Measurements from ENCODE around the gene FAM162B.
"Not testable (repeated sequence)": the region's sequence is repeated elsewhere in the genome, so short reads cannot be mapped to it uniquely, and the experiment has no call there.

Gene FAM162B

DNA sequence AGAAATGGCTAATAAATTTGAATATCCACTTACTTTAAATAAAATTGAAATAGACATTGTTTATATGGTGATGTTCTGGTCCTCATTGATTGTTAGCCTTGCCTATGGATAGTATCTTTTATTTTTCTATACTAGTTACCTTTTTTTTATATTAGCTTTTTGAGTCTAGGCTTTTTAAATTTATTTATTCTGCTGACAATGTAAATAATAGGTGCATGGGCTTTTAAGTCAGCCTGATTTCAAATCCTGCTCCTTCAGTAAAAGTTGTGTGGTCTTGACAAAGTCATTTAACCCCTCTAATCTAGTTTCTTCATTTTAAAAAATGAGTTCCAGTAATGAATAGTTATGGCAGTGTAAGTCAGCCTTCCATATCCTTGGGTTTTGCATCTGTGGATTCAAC lies 38.6 kb downstream of the FAM162B start:
- no peak for DNase-seq (ENCODE audit: low spot score)

DNA sequence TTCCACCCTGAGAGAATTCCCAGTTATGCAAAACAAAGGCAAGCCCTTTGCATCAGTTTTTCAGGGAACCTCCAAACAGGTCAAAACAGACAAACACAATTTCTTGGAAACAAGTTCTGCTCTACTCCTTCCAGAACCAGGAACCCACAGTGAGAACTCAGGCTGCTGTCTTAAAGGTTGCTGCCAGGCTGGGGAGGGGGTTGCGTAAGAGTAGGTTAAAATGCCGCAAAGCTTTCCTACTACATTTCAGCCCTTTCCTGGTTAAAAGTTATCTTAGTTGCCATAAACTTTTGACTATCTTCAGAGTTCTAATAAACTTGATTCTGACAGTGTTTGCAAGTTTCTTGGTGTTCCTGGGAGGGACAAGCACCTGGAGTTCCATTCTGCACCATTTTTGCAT lies 50.8 kb downstream of the FAM162B start:
- no peak for DNase-seq (ENCODE audit: low spot score)

DNA sequence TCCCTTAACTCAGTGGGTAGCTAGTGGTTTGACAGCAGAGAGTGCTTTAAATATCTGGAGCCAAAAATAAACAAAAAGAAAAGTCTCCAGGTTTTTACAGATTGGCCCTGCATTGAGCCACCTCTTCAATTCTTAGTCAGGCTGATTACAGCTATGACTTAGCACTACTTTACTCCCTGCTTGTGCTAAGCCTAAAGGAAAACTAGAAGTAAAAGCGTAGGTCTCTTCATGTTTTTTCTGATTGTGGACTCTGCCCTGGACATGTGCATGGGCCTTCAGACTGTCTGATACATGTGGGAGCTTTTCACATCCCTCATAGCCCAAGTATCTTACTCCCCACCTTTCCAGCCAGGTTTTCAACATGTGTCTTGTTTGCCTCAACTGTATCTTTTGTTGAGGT lies 51.2 kb downstream of the FAM162B start:
- no peak for DNase-seq (ENCODE audit: low spot score)

DNA sequence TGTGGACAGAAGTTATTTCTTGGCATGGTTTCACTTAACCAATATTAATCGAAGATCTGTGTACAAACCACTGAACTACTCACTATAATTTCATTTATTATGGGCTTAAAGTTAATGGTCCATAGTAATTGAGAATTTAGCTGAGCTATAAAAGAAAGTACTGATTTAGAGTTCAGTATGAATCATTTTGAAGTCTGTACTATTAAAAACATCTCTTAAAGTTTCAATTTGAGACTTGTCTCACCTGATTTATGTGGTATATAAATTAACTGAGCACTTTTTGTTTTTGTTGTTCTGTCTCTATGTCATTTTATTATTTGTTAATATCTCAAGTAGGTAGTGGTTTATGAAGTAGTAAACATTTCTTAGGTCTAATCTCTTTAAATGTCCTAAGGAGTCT lies 59.6 kb downstream of the FAM162B start:
- no peak for DNase-seq (ENCODE audit: low spot score)

DNA sequence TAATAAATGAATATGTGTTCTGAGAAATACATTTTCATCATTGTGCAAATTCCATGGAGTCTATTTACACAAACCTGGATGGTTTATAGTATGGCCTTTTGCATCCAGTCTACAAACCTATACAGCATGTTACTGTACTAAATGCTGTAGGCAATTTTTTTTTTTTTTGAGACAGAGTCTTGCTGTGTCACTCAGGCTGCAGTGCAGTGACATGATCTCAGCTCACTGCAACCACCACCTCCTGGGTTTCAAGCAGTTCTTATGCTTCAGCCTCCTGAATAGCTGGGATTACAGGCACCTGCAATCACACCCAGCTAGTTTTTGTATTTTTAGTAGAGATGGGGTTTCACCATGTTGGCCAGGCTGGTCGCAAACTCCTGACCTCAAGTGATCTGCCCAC lies 61.6 kb downstream of the FAM162B start:
- DNase-seq (ENCODE audit: low spot score), result not testable (repeated sequence)
